Choroid plexus epithelial cell (primary cell): ENCODE data around the gene CTNNA3.
"Not testable (repeated sequence)": the region's sequence is repeated elsewhere in the genome, so short reads cannot be mapped to it uniquely, and the experiment has no call there.

Experiments
- DNase-seq: peaks from one replicate; pipeline ENCODE4 v3.0.0-alpha.2; 2010; ENCODE audit warnings: low read depth
- H3K4me3 ChIP-seq: 2 replicates; pipeline ENCODE4 v1.5.1; 2011; ENCODE audit warnings: low read depth, mild to moderate bottlenecking, control low read depth, low read length, moderate library complexity
- CTCF ChIP-seq: conservative IDR thresholded peaks from 2 replicates; pipeline ENCODE4 v1.5.1; 2011; ENCODE audit warnings: low read depth, mild to moderate bottlenecking, control low read depth, inconsistent platforms, low read length, moderate library complexity

Gene CTNNA3

GRCh38 chr10:66353422-66353821, 1342.6 kb downstream of the CTNNA3 start:
- H3K4me3 ChIP-seq = no peak overlapping the region
- DNase-seq = no peak
- no peak for TF ChIP-seq CTCF

GRCh38 chr10:66350622-66351399, 1345.2 kb downstream of the CTNNA3 start:
- TF ChIP-seq CTCF = no peak
- no peak for DNase-seq
- H3K4me3 ChIP-seq = no peak overlapping the region

GRCh38 chr10:66349726-66350125, 1346.3 kb downstream of the CTNNA3 start:
- peak; percentile 1 for DNase-seq
- no peak for TF ChIP-seq CTCF
- H3K4me3 ChIP-seq = no peak overlapping the region

- no peak for DNase-seq
- H3K4me3 ChIP-seq = no peak overlapping the region
- no peak for TF ChIP-seq CTCF
Measured at GRCh38 chr10:66349076-66349475, 1346.9 kb downstream of the CTNNA3 start.

GRCh38 chr10:66337211-66337610, 1358.8 kb downstream of the CTNNA3 start:
- TF ChIP-seq CTCF = no peak
- H3K4me3 ChIP-seq = no peak overlapping the region
- DNase-seq = no peak

GRCh38 chr10:66336791-66337190, 1359.2 kb downstream of the CTNNA3 start:
- no peak overlapping the region for H3K4me3 ChIP-seq
- TF ChIP-seq CTCF = no peak
- DNase-seq = no peak

- DNase-seq, H3K4me3 ChIP-seq: not testable (repeated sequence)
Measured at GRCh38 chr10:66335753-66336152, 1360.2 kb downstream of the CTNNA3 start.
